Heart left ventricle (tissue), 13 donors: ENCODE measurements around the gene EPC2.

Experiments used
- POLR2A ChIP-seq, 2 donors: fragments of 450-650 bp; IDR thresholded peaks; one replicate each; pipeline ENCODE4 v1.6.1; 2017; ENCODE audit warnings: antibody characterized with exemption in 2 of 2, mild to moderate bottlenecking in 2 of 2, moderate library complexity in 2 of 2
- TF ChIP-seq, protein P1 (sequence below), 12 donors: fragments of 200-600 bp; sonication (generic) in 4 of 12; IDR thresholded peaks; one replicate each; pipeline versions ENCODE4 v1.5.0 to v1.8.0; 2018 to 2022; ENCODE audit warnings: antibody characterized with exemption in 12 of 12, mild to moderate bottlenecking in 5 of 12
- donor health status: ischemic (EF 13 %, LVEDD 7.1; RV severe dilation, severe dysfunction).
- donor health status: DM: no; HTN: yes; CAD: no.
- donor health status: DM: no; HTN: no; CAD: no.
- donor health status: ischemic (EF 25% LVEDD 6.9; RV normal size, moderate dysfunction).
- donor health status: ischemic (EF 25% LVEDD 5.7; RV mildly dilated, moderate dysfunction).
- donor health status: ischemic (EF 35%, LVEDD 5.7; RV mildly dilated, moderate dysfunction).
- donor health status: nonischemic (EF 11% LVEDD 7.7; RV severe dilation, severe dysfunction).
- donor health status: DM: yes; HTN: yes; CAD: no.
- donor health status: PGD.
- donor health status: ischemic (EF 29% LVEDD 5.4; RV normal size, mild dysfunction).
- donor health status: nonischemic (EF 23%, LVEDD 6.1; RV moderate dilation, normal function).

DNA sequence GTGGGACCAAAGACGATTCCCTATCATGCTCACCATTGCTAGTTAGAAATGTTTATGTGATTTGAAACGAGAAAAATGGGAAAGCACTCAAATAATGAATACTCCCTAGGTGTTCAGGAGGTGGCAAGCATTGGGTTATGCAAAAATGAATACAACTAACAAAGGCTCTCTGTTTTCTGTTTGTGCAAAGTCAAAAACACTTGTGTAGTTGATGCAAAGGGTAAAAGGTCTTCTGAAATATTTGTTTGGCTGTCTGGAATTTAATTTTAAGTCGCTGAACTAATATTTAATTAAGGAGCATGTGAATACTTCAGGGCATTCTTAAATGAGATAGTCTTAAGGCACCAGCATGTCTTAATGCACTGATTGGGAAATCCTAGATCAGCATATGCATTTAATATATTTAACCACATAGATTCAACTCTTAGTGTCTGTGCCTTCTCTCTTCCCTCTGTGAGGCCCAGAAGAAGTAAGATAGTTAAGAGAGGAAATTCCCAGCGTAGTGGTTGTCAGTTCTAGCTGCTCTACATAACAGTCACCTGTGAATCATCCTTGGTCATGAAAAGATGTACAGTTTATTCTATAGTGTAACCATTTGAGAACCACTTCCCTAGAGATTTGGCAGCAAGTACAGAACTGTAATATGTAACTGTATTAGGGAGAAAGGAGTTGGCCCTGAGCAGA lies 111.9 kb downstream of the EPC2 start:
- no peak for TF ChIP-seq POLR2A (IDR thresholded peaks at IDR 0.05)
- TF ChIP-seq, protein P1, sequence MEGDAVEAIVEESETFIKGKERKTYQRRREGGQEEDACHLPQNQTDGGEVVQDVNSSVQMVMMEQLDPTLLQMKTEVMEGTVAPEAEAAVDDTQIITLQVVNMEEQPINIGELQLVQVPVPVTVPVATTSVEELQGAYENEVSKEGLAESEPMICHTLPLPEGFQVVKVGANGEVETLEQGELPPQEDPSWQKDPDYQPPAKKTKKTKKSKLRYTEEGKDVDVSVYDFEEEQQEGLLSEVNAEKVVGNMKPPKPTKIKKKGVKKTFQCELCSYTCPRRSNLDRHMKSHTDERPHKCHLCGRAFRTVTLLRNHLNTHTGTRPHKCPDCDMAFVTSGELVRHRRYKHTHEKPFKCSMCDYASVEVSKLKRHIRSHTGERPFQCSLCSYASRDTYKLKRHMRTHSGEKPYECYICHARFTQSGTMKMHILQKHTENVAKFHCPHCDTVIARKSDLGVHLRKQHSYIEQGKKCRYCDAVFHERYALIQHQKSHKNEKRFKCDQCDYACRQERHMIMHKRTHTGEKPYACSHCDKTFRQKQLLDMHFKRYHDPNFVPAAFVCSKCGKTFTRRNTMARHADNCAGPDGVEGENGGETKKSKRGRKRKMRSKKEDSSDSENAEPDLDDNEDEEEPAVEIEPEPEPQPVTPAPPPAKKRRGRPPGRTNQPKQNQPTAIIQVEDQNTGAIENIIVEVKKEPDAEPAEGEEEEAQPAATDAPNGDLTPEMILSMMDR (IDR thresholded peaks at IDR 0.05) = no peak
